Stimulated activated CD4-positive, alpha-beta T cell treated with anti-CD3 and anti-CD28 coated beads, Interleukin-1b, Interleukin-23, amount 100 ng/mL, for 1 hour (primary cell): ENCODE measurements around the gene ALK.

ENCODE experiments used
- DNase-seq, 2 donors: peaks; one replicate each; pipeline ENCODE4 v3.0.0-alpha.2; 2020; ENCODE audit warnings: low read depth in 2 of 2

The ALK gene

DNA sequence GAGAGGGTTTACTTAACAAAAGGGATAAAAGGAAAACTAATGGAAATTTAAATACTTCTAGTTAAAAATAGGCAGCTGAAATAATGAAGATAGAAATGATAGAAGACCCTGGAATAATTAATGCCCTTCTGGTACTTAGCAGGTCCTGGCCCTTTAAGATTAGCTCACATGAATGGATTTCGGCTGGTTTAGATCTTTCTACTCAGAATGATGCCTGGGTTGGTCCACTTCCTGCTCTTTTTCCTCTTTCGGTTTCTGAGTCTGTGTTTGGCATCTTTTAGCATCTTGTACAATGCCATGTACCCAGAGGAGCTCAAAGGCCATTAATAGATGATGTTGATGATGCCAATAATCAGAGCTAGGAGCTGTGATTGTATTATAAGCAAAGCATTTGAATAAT is 515.7 kb downstream of the ALK start:
- no peak for DNase-seq

- DNase-seq: no peak
Observed at GRCh38 chr2:29405266-29405665, 516.1 kb downstream of the ALK start.

DNA sequence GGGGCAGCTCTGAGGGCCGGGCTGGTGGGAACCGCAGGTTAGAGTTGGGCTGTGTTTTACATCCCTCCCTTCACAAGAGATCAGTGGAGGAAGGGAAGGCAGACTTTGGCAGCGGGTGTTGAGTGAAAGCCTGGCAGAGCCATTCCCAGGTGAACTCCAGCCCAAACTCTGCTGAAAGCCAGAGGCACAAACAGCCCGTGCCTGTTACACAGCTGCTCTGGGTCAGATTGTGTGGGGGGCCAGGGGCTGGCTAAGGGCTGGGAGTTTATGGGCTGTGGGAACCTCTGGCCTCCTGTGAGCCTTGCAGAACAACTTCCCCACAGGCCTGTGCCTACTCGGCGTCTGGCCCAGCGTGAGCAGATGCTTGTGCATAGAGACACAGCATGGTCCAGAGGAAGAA is 519.4 kb downstream of the ALK start:
- DNase-seq: no peak

DNA sequence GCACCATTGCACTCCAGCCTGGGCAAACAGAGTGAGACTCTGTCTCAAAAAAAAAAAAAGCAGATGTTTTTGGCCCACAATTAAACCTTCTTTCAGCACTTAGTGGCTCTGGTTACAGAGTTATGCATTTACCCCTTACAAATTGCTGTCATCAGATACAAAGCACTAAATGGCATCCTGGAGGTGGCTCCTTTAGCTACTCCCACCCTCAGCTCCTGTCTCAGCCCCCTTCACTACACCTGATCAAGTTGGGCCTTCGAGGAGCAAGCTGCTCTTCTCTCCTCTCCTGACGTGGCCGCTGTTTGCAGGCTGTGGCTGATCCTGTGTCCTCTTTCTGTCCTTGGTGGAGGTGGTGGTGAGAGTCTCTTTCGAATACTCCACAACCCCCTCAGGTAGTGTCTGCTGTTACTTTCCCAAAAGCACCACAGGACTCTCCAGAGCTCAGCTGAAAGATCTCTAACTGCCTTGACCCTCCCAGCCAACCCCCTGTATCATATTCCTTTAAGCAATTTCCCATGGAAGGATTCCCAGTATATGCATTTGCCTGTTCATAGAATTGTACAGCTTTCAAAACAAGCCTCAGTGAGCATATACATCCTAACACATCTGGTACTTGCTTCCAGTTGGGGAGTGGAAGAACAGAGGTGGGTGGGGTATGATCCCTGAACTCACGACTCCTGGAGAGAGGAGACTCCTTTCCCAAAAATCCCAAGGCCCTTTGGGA is 520.3 kb downstream of the ALK start:
- no peak for DNase-seq

- no peak for DNase-seq
Observed at GRCh38 chr2:29398384-29399237, 522.8 kb downstream of the ALK start.

DNA sequence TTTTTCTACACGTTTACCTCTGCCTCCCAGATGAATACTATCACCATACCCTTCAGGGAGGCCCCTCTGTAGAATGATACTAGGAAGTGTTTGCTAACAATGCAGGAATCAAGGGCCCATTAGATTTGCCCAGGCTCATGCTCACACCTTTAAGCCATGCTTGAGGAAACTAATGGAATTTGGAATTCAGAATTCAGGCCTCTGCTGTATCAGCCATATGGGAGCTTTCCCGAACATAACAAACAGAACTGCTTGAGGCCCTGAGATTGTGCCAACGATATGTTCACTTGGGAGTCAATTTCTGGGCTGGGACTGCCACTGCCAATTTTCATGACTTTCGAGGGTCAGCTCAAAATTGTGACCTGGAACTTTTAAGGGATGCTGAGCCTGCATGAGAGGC is 523.7 kb downstream of the ALK start:
- no peak for DNase-seq

GRCh38 chr2:29397039-29397438 is 524.3 kb downstream of the ALK start:
- no peak for DNase-seq

DNA sequence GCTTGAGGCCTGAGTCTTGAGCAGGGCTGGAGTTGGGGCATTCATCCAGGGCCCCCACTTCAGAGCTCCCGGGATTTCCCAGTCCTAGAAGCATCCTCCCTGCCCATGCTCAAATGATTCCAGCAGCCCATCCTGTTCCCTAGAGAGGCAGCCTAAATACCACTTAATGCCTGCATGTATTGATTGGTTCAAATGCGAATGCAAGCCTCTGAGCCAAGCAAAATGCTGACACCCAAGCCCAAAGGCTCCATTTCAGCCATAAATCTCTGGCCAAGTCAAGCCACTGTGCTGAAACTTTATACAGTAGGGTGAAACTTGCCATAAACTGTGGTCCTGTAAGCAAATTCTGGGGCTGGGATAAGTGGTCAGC is 526.4 kb downstream of the ALK start:
- no peak for DNase-seq

DNA sequence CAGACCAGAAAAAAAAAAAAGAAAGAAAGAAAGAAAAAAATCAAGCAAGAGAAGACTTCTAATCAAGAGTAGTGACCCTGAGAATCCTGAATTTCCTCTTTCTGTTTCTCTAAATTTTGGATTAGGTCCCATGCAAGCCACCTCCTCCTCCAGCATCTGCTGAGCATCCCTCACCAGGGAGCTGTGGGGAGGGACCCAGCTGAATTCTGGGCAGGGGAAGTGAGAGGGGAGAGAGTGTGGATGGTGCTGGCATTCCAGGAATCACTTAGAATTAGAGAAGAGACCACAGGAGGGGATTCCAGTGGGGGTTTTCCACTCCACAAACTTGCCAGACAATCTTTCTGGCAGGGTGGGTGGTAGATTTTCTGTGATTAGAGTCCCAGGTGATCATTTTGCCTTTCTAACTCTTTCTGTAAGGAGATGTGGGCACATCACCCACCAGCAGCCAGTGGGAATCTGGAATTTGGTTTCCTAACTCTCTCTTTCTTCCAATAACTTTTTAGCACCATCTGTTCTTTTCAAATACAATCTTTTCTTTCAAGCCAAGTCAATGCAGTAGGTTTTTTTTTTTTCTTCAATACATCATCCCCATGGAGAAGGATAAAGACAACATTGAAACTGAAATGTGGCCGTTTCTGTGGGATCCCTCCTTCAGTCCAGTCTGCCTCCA is 526.9 kb downstream of the ALK start:
- DNase-seq: no peak

GRCh38 chr2:29393676-29394075 is 527.7 kb downstream of the ALK start:
- no peak for DNase-seq

- no peak for DNase-seq
Observed at GRCh38 chr2:29392774-29393173, 528.6 kb downstream of the ALK start.

GRCh38 chr2:29390136-29390535 is 531.2 kb downstream of the ALK start:
- no peak for DNase-seq

DNA sequence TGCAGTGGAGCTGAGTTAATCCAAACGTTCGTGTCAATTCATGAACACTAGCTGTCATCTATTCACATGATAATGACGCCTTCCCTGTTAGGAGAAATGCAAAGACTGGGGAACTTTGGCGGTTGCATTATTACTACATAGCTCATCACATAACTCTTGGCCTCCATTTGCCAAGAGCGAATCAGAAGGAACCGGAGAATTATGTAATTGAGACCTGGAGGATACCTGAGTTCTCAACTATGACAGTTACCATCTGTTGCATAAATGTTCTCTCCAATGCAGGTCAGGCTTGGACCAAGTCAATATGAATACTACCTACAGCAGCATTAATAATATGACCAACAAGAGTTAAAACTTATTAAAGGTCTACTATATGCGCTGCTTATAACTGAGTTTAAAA is 531.7 kb downstream of the ALK start:
- DNase-seq: no peak

- no peak for DNase-seq
Observed at GRCh38 chr2:29388071-29388470, 533.3 kb downstream of the ALK start.

DNA sequence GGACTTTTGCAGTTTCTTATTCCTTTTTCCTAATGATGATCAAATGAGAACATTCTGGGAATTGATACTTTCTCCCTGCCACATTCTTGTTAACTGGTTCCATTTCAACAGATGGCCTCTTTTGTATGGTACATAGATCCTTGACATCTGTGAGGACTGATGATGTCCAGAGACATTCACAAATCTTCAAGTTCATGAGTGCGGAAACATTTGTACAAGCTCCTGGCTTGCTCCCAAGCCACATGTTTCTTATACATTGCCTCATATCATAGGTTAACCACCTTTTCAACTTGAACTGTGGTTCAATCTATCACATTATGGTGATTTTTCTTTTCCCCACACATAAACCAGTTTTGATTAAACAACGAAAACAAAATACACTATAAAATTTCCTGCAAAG is 538.9 kb downstream of the ALK start:
- DNase-seq: no peak

GRCh38 chr2:29377788-29378187 is 543.6 kb downstream of the ALK start:
- DNase-seq: no peak

DNA sequence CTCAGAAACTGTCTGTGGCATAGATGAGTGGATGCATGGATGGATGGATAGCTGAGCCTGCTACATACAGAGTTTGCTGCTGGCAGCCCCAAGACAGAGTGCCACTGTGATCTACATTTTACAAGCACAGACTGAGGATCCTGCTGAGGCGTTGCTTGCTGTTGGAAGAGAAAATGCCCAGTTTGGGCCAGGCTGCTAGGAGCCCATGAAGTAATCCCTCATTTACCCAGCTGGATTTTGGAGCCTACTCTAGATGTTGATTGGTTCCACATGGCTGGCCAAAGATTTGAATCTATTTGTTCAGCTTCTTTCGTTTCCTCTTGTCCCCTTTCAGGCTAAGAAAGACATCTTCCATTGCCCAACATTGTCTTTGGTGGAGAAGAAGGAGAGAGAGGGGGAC is 544.8 kb downstream of the ALK start:
- DNase-seq: no peak

- DNase-seq: no peak
Observed at GRCh38 chr2:29375843-29376242, 545.5 kb downstream of the ALK start.

DNA sequence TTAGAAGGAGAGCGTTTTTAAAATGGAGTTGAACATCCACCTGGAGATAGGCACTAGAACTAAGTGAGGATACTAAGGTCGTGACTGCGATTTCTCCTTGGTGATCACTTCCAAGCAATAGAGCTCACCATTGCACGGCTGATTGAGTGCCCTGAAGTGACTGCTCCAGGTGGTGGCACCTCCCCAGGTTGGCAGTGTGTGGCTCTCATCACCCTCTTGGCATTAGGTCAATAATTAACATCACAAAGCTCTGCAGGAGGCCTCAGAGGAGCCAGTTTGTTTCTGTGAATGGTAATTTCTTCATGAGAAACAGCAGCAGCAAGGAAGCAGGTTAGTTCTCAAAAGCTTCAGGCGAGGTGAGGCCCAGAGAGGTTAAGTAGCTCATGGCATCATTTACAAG is 546.6 kb downstream of the ALK start:
- DNase-seq: no peak

- DNase-seq: no peak
Observed at GRCh38 chr2:29373870-29374269, 547.5 kb downstream of the ALK start.

GRCh38 chr2:29372185-29372584 is 549.2 kb downstream of the ALK start:
- no peak for DNase-seq

- DNase-seq: no peak
Observed at GRCh38 chr2:29370581-29371125, 550.7 kb downstream of the ALK start.

- DNase-seq: no peak
Observed at GRCh38 chr2:29370173-29370572, 551.2 kb downstream of the ALK start.
